Osteoblast (primary cell): ENCODE measurements around the gene RGS9. TPM values are rescaled to one million over a fixed set of nuclear protein-coding genes. Genes with fewer than 3 reads are reported as not detected.

ENCODE experiments used
- DNase-seq: peaks from one replicate; pipeline ENCODE4 v3.0.0; 2011; ENCODE audit warnings: low spot score, mixed read lengths; ENCODE audit not compliant: insufficient read length; ENCODE audit errors: missing footprints
- H2AFZ ChIP-seq: 2 replicates; pipeline ENCODE4 v1.6.0; 2011; ENCODE audit warnings: mild to moderate bottlenecking, low read length
- H3K27ac ChIP-seq: 2 replicates; pipeline ENCODE4 v1.5.1; 2011; ENCODE audit warnings: mild to moderate bottlenecking, low read depth, low read length, moderate library complexity
- H3K27me3 ChIP-seq: 2 replicates; pipeline ENCODE4 v1.6.0; 2012; ENCODE audit warnings: mild to moderate bottlenecking, control low read depth, inconsistent platforms, low read length, moderate library complexity; ENCODE audit not compliant: insufficient read depth
- H3K36me3 ChIP-seq: 2 replicates; pipeline ENCODE4 v1.5.1; 2011; ENCODE audit warnings: mild to moderate bottlenecking, low read length, control low read depth, moderate library complexity; ENCODE audit not compliant: insufficient read depth
- H3K4me1 ChIP-seq: 2 replicates; pipeline ENCODE4 v1.5.1; 2011; ENCODE audit warnings: mild to moderate bottlenecking, low read length, control low read depth, moderate library complexity; ENCODE audit not compliant: insufficient read depth
- H3K4me2 ChIP-seq: 2 replicates; pipeline ENCODE4 v1.6.0; 2011; ENCODE audit warnings: mild to moderate bottlenecking, low read length; ENCODE audit not compliant: insufficient read depth
- H3K4me3 ChIP-seq: fragments of 200-600 bp; sonication (generic); 3 replicates; pipeline ENCODE4 v1.5.1; 2012; ENCODE audit warnings: mild to moderate bottlenecking, low read length, inconsistent platforms; ENCODE audit not compliant: insufficient read depth
- H3K79me2 ChIP-seq: 2 replicates; pipeline ENCODE4 v1.6.0; 2012; ENCODE audit warnings: mild to moderate bottlenecking, low read length, control low read depth, inconsistent platforms; ENCODE audit not compliant: insufficient read depth
- H3K9me3 ChIP-seq: 2 replicates; pipeline ENCODE4 v1.5.1; 2011; ENCODE audit warnings: low read depth, low read length, control low read depth
- H4K20me1 ChIP-seq: 2 replicates; pipeline ENCODE4 v1.6.0; 2012; ENCODE audit warnings: mild to moderate bottlenecking, low read length, control low read depth; ENCODE audit not compliant: insufficient read depth
- CTCF ChIP-seq: IDR thresholded peaks from 2 replicates; pipeline ENCODE4 v1.5.1; 2011; ENCODE audit warnings: mild to moderate bottlenecking, low read depth, low read length, moderate library complexity; ENCODE audit errors: extremely low read depth
- total RNA-seq: library from RNA; depleted of rRNA; stranded (reverse); fragments of >200 nt; gene quantifications from 2 replicates; pipeline ENCODE4 v1.2.3, GENCODE V29; 2012

Gene RGS9
- total RNA-seq, 1 donor, result 0.36 TPM

- H2AFZ ChIP-seq, result no peak overlapping the region
- H3K27ac ChIP-seq, result no peak overlapping the region
- peaks cover 15% of the 10 kb centered on the region for H3K27me3 ChIP-seq
- no peak overlapping the region for H3K4me2 ChIP-seq
- H4K20me1 ChIP-seq, result no peaks in the 10 kb centered on the region
- peaks cover 5% of the 10 kb centered on the region for H3K4me1 ChIP-seq
- H3K4me3 ChIP-seq, result no peak overlapping the region
- no peaks in the 10 kb centered on the region for H3K36me3 ChIP-seq
- H3K79me2 ChIP-seq, result no peaks in the 10 kb centered on the region
- no peaks in the 10 kb centered on the region for H3K9me3 ChIP-seq
- DNase-seq, result no peak
- no peak for TF ChIP-seq CTCF
These were observed 36.2 kb downstream of the RGS9 start for GRCh38 chr17:65173284-65173793.

- Histone ChIP-seq H3K4me3 (no peak overlapping the region), H4K20me1 (no peaks in the 10 kb centered on the region), H3K27me3 (peaks cover 15% of the 10 kb centered on the region), H2AFZ (no peak overlapping the region), H3K79me2 (no peaks in the 10 kb centered on the region), H3K27ac (no peak overlapping the region), H3K36me3 (no peaks in the 10 kb centered on the region), H3K4me2 (no peak overlapping the region), H3K4me1 (peaks cover 5% of the 10 kb centered on the region), H3K9me3 (no peaks in the 10 kb centered on the region)
- no peak for TF ChIP-seq CTCF
- DNase-seq, result no peak
These were observed 37.0 kb downstream of the RGS9 start for GRCh38 chr17:65173976-65174683.

GRCh38 chr17:65174974-65175373 is 37.8 kb downstream of the RGS9 start:
- TF ChIP-seq CTCF, result no peak
- Histone ChIP-seq H3K9me3 (no peaks in the 10 kb centered on the region), H3K27me3 (peaks cover 15% of the 10 kb centered on the region), H3K4me3 (no peak overlapping the region), H3K27ac (no peak overlapping the region), H3K79me2 (no peaks in the 10 kb centered on the region), H2AFZ (no peak overlapping the region), H3K4me2 (no peak overlapping the region), H3K36me3 (no peaks in the 10 kb centered on the region), H3K4me1 (peaks cover 5% of the 10 kb centered on the region), H4K20me1 (no peaks in the 10 kb centered on the region)
- DNase-seq, result no peak

- TF ChIP-seq CTCF, result no peak
- peaks cover 8% of the 10 kb centered on the region for H3K27me3 ChIP-seq
- H3K4me2 ChIP-seq, result no peak overlapping the region
- no peak overlapping the region for H2AFZ ChIP-seq
- no peaks in the 10 kb centered on the region for H3K9me3 ChIP-seq
- no peaks in the 10 kb centered on the region for H3K79me2 ChIP-seq
- DNase-seq, result no peak
- no peak overlapping the region for H3K27ac ChIP-seq
- H3K4me1 ChIP-seq, result peaks cover 5% of the 10 kb centered on the region
- no peaks in the 10 kb centered on the region for H3K36me3 ChIP-seq
- H3K4me3 ChIP-seq, result no peak overlapping the region
- no peaks in the 10 kb centered on the region for H4K20me1 ChIP-seq
These were observed 38.8 kb downstream of the RGS9 start for GRCh38 chr17:65175952-65176351.
